Esophagus muscularis mucosa (tissue), 4 donors: ENCODE results near the gene HIF1A. TPM values are rescaled to one million over a fixed set of nuclear protein-coding genes. Genes with fewer than 3 reads are reported as not detected.

Experiments used
- DNase-seq: peaks from one replicate; pipeline ENCODE4 v3.0.0-alpha.2; 2017; ENCODE audit errors: extremely low spot score
- H3K27ac ChIP-seq, 4 donors: fragments of 200-600 bp; sonication (generic); replicated peaks in 1 of 4; 1 replicate in 3 of 4; 2 replicates in 1 of 4; pipeline ENCODE4 v1.5.1; 2016 to 2019; ENCODE audit warnings: mild to moderate bottlenecking in 1 of 4
- H3K27me3 ChIP-seq, 4 donors: fragments of 200-600 bp; sonication (generic); one replicate each; pipeline versions ENCODE4 v1.5.1 to v1.6.0; 2016 to 2019
- H3K36me3 ChIP-seq, 4 donors: fragments of 200-600 bp; sonication (generic); one replicate each; pipeline ENCODE4 v1.5.1; 2016 to 2019
- H3K4me1 ChIP-seq, 4 donors: fragments of 200-600 bp; sonication (generic); one replicate each; pipeline ENCODE4 v1.5.1; 2016 to 2019
- H3K4me3 ChIP-seq, 4 donors: fragments of 200-600 bp; sonication (generic); 1 replicate in 2 of 4; 2 replicates in 2 of 4; pipeline ENCODE4 v1.5.1; 2016 to 2019; ENCODE audit warnings: mild to moderate bottlenecking in 4 of 4, moderate library complexity in 1 of 4
- H3K9me3 ChIP-seq, 4 donors: fragments of 200-600 bp; sonication (generic); 1 replicate in 3 of 4; 2 replicates in 1 of 4; pipeline ENCODE4 v1.5.1; 2016 to 2019
- EP300 ChIP-seq: sonication (generic); formaldehyde crosslinking; IDR thresholded peaks from one replicate; pipeline ENCODE4 v1.6.1; 2017; ENCODE audit warnings: antibody characterized with exemption
- POLR2A ChIP-seq: fragments of 450-650 bp; IDR thresholded peaks from one replicate; pipeline ENCODE4 v1.6.1; 2017; ENCODE audit warnings: antibody characterized with exemption, moderate library complexity, mild to moderate bottlenecking, low read depth
- POLR2AphosphoS5 ChIP-seq, 2 donors: sonication (generic); formaldehyde crosslinking; IDR thresholded peaks; one replicate each; pipeline ENCODE4 v1.6.1; 2017; ENCODE audit warnings: antibody characterized with exemption in 2 of 2
- WGBS: methylation state at CpG from one replicate; pipeline ENCODE4 v1.1.5; 2018; 5-methylcytosine and 5-hydroxymethylcytosine counted together
- intact Hi-C: fragments of 100-400 bp; cut with DNase I; formaldehyde crosslinking; loops from one replicate; pipeline ENCODE4 v1.15.1; 2023
- total RNA-seq, 4 donors: library from RNA; depleted of rRNA; stranded (reverse); fragments of >200 nt; gene quantifications; one replicate each; pipeline versions ENCODE4 v1.1.0 to v1.2.1, GENCODE V29; 2016
- TF ChIP-seq, protein P1 (sequence below), 3 experiments: fragments of 200-600 bp in 2 of 3; fragments of 450-650 bp in 1 of 3; sonication (generic) in 2 of 3; IDR thresholded peaks; one replicate each; pipeline ENCODE4 v1.5.1; 2017 to 2019; ENCODE audit warnings: antibody characterized with exemption in 3 of 3, mild to moderate bottlenecking in 2 of 3, moderate library complexity in 1 of 3

Gene HIF1A
- total RNA-seq, 4 donors from 2014 or later, result 77.4 to 156 (median 86.5) TPM

- no peak for DNase-seq
- Histone ChIP-seq H3K4me1 (peaks cover 5 to 39% (median 23%) of the 10 kb centered on the region in 4 donors), H3K4me3 (no peak overlapping the region), H3K36me3 (peaks cover 1 to 52% (median 38%) of the 10 kb centered on the region in 4 donors), H3K27me3 (no peaks in the 10 kb centered on the region), H3K9me3 (no peaks in the 10 kb centered on the region), H3K27ac (peak overlapping the region in 1 of 4 donors; percentile 43)
- intact Hi-C loops, result no loop called here
- WGBS, result 74% methylated on average over 3 of the region's 3 CpGs
- TF ChIP-seq, protein P1, sequence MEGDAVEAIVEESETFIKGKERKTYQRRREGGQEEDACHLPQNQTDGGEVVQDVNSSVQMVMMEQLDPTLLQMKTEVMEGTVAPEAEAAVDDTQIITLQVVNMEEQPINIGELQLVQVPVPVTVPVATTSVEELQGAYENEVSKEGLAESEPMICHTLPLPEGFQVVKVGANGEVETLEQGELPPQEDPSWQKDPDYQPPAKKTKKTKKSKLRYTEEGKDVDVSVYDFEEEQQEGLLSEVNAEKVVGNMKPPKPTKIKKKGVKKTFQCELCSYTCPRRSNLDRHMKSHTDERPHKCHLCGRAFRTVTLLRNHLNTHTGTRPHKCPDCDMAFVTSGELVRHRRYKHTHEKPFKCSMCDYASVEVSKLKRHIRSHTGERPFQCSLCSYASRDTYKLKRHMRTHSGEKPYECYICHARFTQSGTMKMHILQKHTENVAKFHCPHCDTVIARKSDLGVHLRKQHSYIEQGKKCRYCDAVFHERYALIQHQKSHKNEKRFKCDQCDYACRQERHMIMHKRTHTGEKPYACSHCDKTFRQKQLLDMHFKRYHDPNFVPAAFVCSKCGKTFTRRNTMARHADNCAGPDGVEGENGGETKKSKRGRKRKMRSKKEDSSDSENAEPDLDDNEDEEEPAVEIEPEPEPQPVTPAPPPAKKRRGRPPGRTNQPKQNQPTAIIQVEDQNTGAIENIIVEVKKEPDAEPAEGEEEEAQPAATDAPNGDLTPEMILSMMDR (IDR thresholded peaks at IDR 0.05), result no peak
- TF ChIP-seq POLR2A (no peak), EP300 (no peak), POLR2AphosphoS5 (IDR thresholded peaks at IDR 0.05) (no peak)
These were observed 52.0 kb downstream of the HIF1A start for GRCh38 chr14:61747342-61747741.

- H3K36me3 ChIP-seq, result peaks cover 0 to 37% (median 24%) of the 10 kb centered on the region in 4 donors
- TF ChIP-seq POLR2A (no peak), POLR2AphosphoS5 (IDR thresholded peaks at IDR 0.05) (peak in 1 of 2 donors; percentile 27)
- no peak overlapping the region for H3K4me3 ChIP-seq
- H3K27me3 ChIP-seq, result no peaks in the 10 kb centered on the region
- no peak overlapping the region for H3K27ac ChIP-seq
- no peaks in the 10 kb centered on the region for H3K9me3 ChIP-seq
- intact Hi-C loops, result no loop called here
- no peak for DNase-seq
- 59% methylated on average over 3 of the region's 3 CpGs for WGBS
- peaks cover 5 to 39% (median 23%) of the 10 kb centered on the region in 4 donors for H3K4me1 ChIP-seq
These were observed 54.0 kb downstream of the HIF1A start for GRCh38 chr14:61749264-61749663.

- TF ChIP-seq EP300, result no peak
- TF ChIP-seq, protein P1 (IDR thresholded peaks at IDR 0.05), result no peak
- TF ChIP-seq POLR2A, result no peak
- TF ChIP-seq POLR2AphosphoS5 (IDR thresholded peaks at IDR 0.05), result no peak
- H3K9me3 ChIP-seq, result no peaks in the 10 kb centered on the region
- peak overlapping the region in 1 of 4 donors; percentile 67 for H3K4me3 ChIP-seq
- peaks cover 0 to 34% (median 21%) of the 10 kb centered on the region in 4 donors for H3K36me3 ChIP-seq
- peaks cover 8 to 39% (median 25%) of the 10 kb centered on the region in 4 donors for H3K4me1 ChIP-seq
- intact Hi-C loops, result no loop called here
- H3K27ac ChIP-seq, result peak overlapping the region in 2 of 4 donors; percentile 87 to 89
- no peak for DNase-seq
- 76% methylated on average over 3 of the region's 3 CpGs for WGBS
- H3K27me3 ChIP-seq, result no peaks in the 10 kb centered on the region
These were observed 54.6 kb downstream of the HIF1A start for GRCh38 chr14:61749867-61750266.

DNA sequence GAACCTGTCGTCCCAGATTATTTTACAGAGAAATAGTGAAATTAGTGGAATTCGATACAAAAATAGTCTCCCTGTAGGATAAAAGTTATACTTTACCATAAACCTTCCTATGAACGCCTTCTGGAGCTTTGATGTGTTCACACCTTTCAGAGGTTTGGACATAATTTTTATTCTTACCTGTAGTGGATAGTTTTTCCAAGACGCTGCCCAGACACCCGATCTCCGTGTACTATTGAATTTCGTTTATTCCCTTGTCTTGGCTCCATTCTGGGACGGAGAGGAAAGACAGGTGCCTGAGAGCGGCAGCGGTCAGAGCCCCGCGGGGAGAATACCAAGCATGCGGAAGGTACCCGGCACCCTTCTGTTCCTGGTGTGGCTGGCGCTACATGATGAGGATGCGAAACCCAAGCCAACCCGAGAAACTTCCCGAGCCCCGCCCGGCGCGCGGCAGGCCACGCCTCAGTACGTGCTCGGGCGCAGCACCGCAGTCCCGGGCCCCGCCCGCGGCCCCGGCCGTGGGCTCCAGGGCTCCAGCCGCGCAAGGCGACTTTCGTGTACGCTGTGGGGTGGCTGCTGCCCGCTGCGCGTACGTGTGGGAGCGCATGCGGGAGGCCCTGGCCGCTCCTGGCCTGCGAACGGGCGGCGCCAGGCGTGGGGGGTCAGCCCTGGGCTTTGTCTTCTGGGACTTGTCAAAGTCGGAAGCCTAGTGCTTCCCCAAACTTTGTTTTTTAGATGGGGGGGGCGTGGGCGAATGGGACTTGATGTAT, 55.6 kb downstream of the HIF1A start:
- Histone ChIP-seq H3K27me3 (no peaks in the 10 kb centered on the region), H3K4me3 (peak overlapping the region; percentile 67 to 71 (median 70)), H3K9me3 (no peaks in the 10 kb centered on the region), H3K27ac (peak overlapping the region; percentile 87 to 91 (median 90)), H3K36me3 (peaks cover 0 to 24% (median 12%) of the 10 kb centered on the region in 4 donors), H3K4me1 (peaks cover 8 to 39% (median 26%) of the 10 kb centered on the region in 4 donors)
- TF ChIP-seq EP300 (no peak), POLR2AphosphoS5 (IDR thresholded peaks at IDR 0.05) (peak; percentile 87 to 89), POLR2A (peak; percentile 53)
- TF ChIP-seq, protein P1 (IDR thresholded peaks at IDR 0.05), result no peak
- intact Hi-C loops, result no loop called here
- WGBS, result 4% methylated on average over 21 of the region's 54 CpGs
- peak; percentile 96 for DNase-seq

- peak overlapping the region; percentile 87 to 91 (median 90) for H3K27ac ChIP-seq
- H3K36me3 ChIP-seq, result peaks cover 0 to 18% (median 8%) of the 10 kb centered on the region in 4 donors
- peak overlapping the region; percentile 67 to 71 (median 70) for H3K4me3 ChIP-seq
- no peaks in the 10 kb centered on the region for H3K27me3 ChIP-seq
- H3K4me1 ChIP-seq, result peaks cover 8 to 39% (median 26%) of the 10 kb centered on the region in 4 donors
- DNase-seq, result no peak
- TF ChIP-seq EP300 (no peak), POLR2A (no peak), POLR2AphosphoS5 (IDR thresholded peaks at IDR 0.05) (no peak)
- TF ChIP-seq, protein P1 (IDR thresholded peaks at IDR 0.05), result no peak
- WGBS, result 30% methylated on average over 8 of the region's 8 CpGs
- H3K9me3 ChIP-seq, result no peaks in the 10 kb centered on the region
- intact Hi-C loops, result no loop called here
These were observed 56.2 kb downstream of the HIF1A start for GRCh38 chr14:61751475-61751989.
